GM12878 (cell line): Measurements from ENCODE around the gene LENG9. TPM values are rescaled to one million over a fixed set of nuclear protein-coding genes. Genes with fewer than 3 reads are reported as not detected.

ENCODE experiments used
- ATF3 ChIP-seq: IDR thresholded peaks from 2 replicates; pipeline ENCODE4 v1.6.1; 2011; ENCODE audit warnings: low read depth, mild to moderate bottlenecking, low read length, moderate library complexity, borderline replicate concordance; ENCODE audit errors: extremely low read depth
- BRCA1 ChIP-seq: IDR thresholded peaks from 2 replicates; pipeline ENCODE4 v1.6.1; 2011; ENCODE audit warnings: low read depth, low read length, improper control_type of control experiment
- E4F1 ChIP-seq: fragments of 450-650 bp; IDR thresholded peaks from 2 replicates; pipeline ENCODE4 v1.6.1; 2018; ENCODE audit warnings: borderline replicate concordance, mild to moderate bottlenecking; ENCODE audit not compliant: partially characterized antibody
- GATAD2B ChIP-seq: fragments of 450-650 bp; conservative IDR thresholded peaks from 2 replicates; pipeline ENCODE4 v1.6.1; 2017; ENCODE audit warnings: low read depth, mild to moderate bottlenecking, moderate library complexity
- HSF1 ChIP-seq: fragments of 150-350 bp; IDR thresholded peaks from 2 replicates; pipeline ENCODE4 v1.6.1; 2014; ENCODE audit warnings: mild to moderate bottlenecking, low read depth, low read length
- NFIC ChIP-seq: IDR thresholded peaks from 2 replicates; pipeline ENCODE4 v1.6.1; 2012; ENCODE audit warnings: low read depth, mild to moderate bottlenecking, inconsistent platforms, low read length, moderate library complexity
- POLR2A ChIP-seq: IDR thresholded peaks from 2 replicates; pipeline ENCODE4 v1.6.1; 2011; ENCODE audit warnings: low read depth, mild to moderate bottlenecking, low read length
- SUPT20H ChIP-seq: IDR thresholded peaks from 2 replicates; pipeline ENCODE4 v1.6.1; 2011; ENCODE audit warnings: low read depth, mild to moderate bottlenecking, low read length, moderate library complexity, borderline replicate concordance; ENCODE audit not compliant: control insufficient read depth
- ZBTB11 ChIP-seq: fragments of 450-650 bp; formaldehyde crosslinking; IDR thresholded peaks from 2 replicates; pipeline ENCODE4 v1.5.0; 2022; ENCODE audit warnings: mild to moderate bottlenecking, missing genetic modification characterization
- ZBTB4 ChIP-seq: fragments of 450-650 bp; formaldehyde crosslinking; IDR thresholded peaks from 2 replicates; pipeline ENCODE4 v1.4.0; 2022; ENCODE audit warnings: mild to moderate bottlenecking, moderate library complexity
- ZNF274 ChIP-seq: IDR thresholded peaks from one replicate; pipeline ENCODE4 v1.8.0; 2011; ENCODE audit not compliant: insufficient read length, insufficient read depth
- polyA plus RNA-seq, 11 experiments: library from polyadenylated mRNA; depleted of rRNA in 4 of 11; unstranded in 6 of 11; stranded (reverse) in 5 of 11; fragments of >200 nt; fragmentation: Nextera tagmentation in 4 of 11; fragmentation: Illumina TruSeq in 1 of 11; extraction: Ambion mirVana in 4 of 11; extraction: Trizol in 1 of 11; gene quantifications; 1 replicate in 1 of 11; 2 replicates in 10 of 11; pipeline versions ENCODE4 v1.2.1 to v1.2.3, GENCODE V29; 2011 to 2016; ENCODE audit warnings: inconsistent platforms in 2 of 11, missing spikeins in 2 of 11, low read depth in 1 of 11
- total RNA-seq, 4 experiments: library from RNA; depleted of rRNA in 3 of 4; stranded (reverse); fragments of >200 nt in 3 of 4; fragmentation: Illumina TruSeq in 1 of 4; extraction: Trizol in 1 of 4; gene quantifications; 2 replicates each; pipeline versions ENCODE4 v1.2.1 to v1.2.3, GENCODE V29; 2013 to 2021

LENG9 gene
- total and polyA plus RNA-seq, 10 of the 15 experiments (the other 5 are each of a cell fraction or from before 2014, with no cell fraction given): 0.09 to 2.9 (median 0.76) TPM; not detected in 1

- TF ChIP-seq SUPT20H: no peak
- no peak for TF ChIP-seq ATF3
- no peak for TF ChIP-seq ZNF274
- no peak for TF ChIP-seq HSF1
- TF ChIP-seq NFIC: no peak
- no peak for TF ChIP-seq E4F1
- no peak for TF ChIP-seq ZBTB4 (CRISPR knock-in tag)
- no peak for TF ChIP-seq ZBTB11 (CRISPR knock-in tag)
- peak; percentile 98; the same call in 1 of the 2 replicates for TF ChIP-seq GATAD2B
- peak; percentile 79 for TF ChIP-seq POLR2A
- TF ChIP-seq BRCA1: no peak
These were observed 685 bp downstream of the LENG9 start (continued) for GRCh38 chr19:54462655-54463530.
